ENCODE results near the gene TMEM116. TPM values are rescaled to one million over a fixed set of nuclear protein-coding genes. Genes with fewer than 3 reads are reported as not detected.
"Not testable (repeated sequence)": the region's sequence is repeated elsewhere in the genome, so short reads cannot be mapped to it uniquely, and the experiment has no call there.

Gene TMEM116
- polyA plus RNA-seq, 1 donor (not counting 4 experiments of a cell fraction or from before 2014, with no cell fraction given): 7.7 TPM

DNA sequence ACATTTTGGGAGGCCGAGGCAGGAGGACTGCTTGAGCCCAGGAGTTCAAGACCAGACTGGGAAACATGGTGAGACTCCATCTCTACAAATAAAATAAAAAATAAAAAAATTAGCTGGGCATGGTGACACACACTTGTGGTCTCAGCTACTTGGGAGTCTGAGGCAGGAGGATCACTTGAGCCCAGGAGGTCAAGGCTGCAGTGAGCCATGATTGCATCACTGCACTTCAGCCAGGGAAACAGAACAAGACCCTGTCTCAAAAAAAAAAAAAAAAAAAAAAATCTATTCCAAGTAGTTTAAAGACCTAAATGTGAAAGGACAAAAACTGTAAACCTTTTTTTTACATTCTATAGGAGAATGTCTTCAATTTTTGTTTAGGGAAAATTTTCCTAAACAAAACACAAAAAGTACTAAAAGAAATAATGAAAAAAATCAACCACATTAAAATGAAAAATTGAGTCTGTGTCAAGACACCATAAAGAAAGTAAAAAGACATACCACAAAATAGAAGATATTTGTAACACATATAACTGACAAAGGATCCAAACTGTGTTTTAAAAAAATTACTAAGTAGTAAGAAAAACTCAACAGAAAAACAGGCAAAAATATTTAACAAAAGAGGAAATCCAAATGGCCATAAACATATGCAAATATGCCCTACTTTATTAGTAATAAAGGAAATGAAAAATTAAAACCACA, 17.0 kb downstream of the TMEM116 start:
- dilution Hi-C loops (cut with MboI; ENCODE audit: extremely low pct_ligation_motif_present, low sequenced_read_pairs): no loop called here

DNA sequence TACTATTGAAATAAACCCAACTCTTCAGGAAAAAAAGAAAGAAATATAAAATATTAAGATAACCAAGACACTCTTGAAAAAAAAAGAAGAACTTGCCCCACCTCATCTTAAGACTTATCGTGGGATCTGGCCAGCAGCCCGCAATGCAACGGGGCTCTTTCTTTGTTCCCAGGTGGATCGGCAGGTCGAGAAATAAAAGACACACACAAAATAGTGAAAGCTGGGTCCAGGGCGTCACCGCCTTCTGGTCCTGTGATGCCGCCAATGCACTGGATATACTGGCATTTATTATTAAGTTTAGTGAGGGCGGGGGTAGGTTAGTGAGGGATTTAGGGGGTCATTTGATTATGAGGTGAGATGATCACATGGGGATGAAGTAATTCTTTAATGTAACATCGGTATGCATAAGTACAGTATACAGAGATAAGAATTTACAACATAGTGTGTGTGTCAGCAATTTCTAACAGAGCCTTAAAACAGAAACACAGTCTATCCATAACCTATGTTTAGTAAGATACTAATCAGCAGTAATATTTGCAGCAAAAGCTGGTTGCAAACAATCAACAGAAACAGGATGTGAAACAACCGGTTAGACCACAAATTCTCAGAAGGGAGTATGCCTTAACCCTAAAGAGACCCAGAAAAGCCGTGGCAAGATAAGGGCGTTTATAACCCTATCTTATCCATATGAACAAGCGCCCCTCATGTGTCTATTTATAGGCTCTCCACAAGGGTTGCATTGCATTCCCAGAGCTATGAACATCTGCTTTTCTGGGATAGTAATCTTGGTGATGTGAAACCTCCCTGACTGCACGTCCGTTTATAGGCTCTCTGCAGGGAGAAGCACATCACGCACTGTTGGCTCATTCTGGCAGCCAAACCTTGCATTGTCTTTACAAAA, 18.5 kb downstream of the TMEM116 start:
- FAIRE-seq: peak; percentile 41
- Histone ChIP-seq H3K4me3 (ENCODE audit: control insufficient read depth in 2 of 3, extremely low read depth in 1 of 3, insufficient read depth in 2 of 3, low read depth in 1 of 3, low read length in 3 of 3) (peak overlapping the region in 1 of 3 experiments; percentile 14), H2AFZ (ENCODE audit: control insufficient read depth, low read length) (peak overlapping the region; percentile 52), H3K4me2 (ENCODE audit: control insufficient read depth, extremely low read depth, insufficient read depth, low read depth, low read length) (peak overlapping the region; percentile 69)
- H3K9ac ChIP-seq (ENCODE audit: control insufficient read depth, extremely low read depth, insufficient read depth, low read length); dilution Hi-C loops (cut with MboI; ENCODE audit: extremely low pct_ligation_motif_present, low sequenced_read_pairs); H3K79me2 ChIP-seq (ENCODE audit: control insufficient read depth, insufficient read depth, low read length); H3K9me3 ChIP-seq (ENCODE audit: control insufficient read depth, low read depth, low read length); H3K9me1 ChIP-seq (ENCODE audit: control insufficient read depth, extremely low read depth, insufficient read depth, low read length); H3K27ac ChIP-seq (ENCODE audit: control insufficient read depth, insufficient read depth, low read length); H3K36me3 ChIP-seq (ENCODE audit: control insufficient read depth in 2 of 2, extremely low read depth in 1 of 2, insufficient read depth in 2 of 2, low read length in 2 of 2); DNase-seq (ENCODE audit: low read depth, low spot score); H3K4me1 ChIP-seq (ENCODE audit: control insufficient read depth, extremely low read depth, insufficient read depth, low read length); H4K20me1 ChIP-seq (ENCODE audit: control insufficient read depth, extremely low read depth, insufficient read depth, low read length); H3K27me3 ChIP-seq (ENCODE audit: control insufficient read depth, extremely low read depth, insufficient read depth, low read length): not testable (repeated sequence)

More for the DNA sequence above, 17.0 kb downstream of the TMEM116 start:
- no peaks in the 10 kb centered on the region for H4K20me1 ChIP-seq (ENCODE audit: control insufficient read depth, extremely low read depth, insufficient read depth, low read length)
- no peaks in the 10 kb centered on the region for H3K9me3 ChIP-seq (ENCODE audit: control insufficient read depth, low read depth, low read length)
- H3K9me1 ChIP-seq (ENCODE audit: control insufficient read depth, extremely low read depth, insufficient read depth, low read length): no peaks in the 10 kb centered on the region
- peaks cover 3% of the 10 kb centered on the region for H3K4me1 ChIP-seq (ENCODE audit: control insufficient read depth, extremely low read depth, insufficient read depth, low read length)
- FAIRE-seq: no peak
- no peaks in the 10 kb centered on the region for H3K36me3 ChIP-seq (ENCODE audit: control insufficient read depth in 2 of 2, extremely low read depth in 1 of 2, insufficient read depth in 2 of 2, low read length in 2 of 2)
- H3K4me3 ChIP-seq (ENCODE audit: control insufficient read depth in 2 of 3, extremely low read depth in 1 of 3, insufficient read depth in 2 of 3, low read depth in 1 of 3, low read length in 3 of 3): no peak overlapping the region
- no peak overlapping the region for H3K4me2 ChIP-seq (ENCODE audit: control insufficient read depth, extremely low read depth, insufficient read depth, low read depth, low read length)
- H3K27ac ChIP-seq (ENCODE audit: control insufficient read depth, insufficient read depth, low read length): no peak overlapping the region
- no peak overlapping the region for H3K9ac ChIP-seq (ENCODE audit: control insufficient read depth, extremely low read depth, insufficient read depth, low read length)
- H2AFZ ChIP-seq (ENCODE audit: control insufficient read depth, low read length): no peak overlapping the region
- DNase-seq (ENCODE audit: low read depth, low spot score): no peak
- no peaks in the 10 kb centered on the region for H3K79me2 ChIP-seq (ENCODE audit: control insufficient read depth, insufficient read depth, low read length)
- no peak for TF ChIP-seq EZH2 (IDR thresholded peaks at IDR 0.05; ENCODE audit: low read length)
- TF ChIP-seq, protein P1, sequence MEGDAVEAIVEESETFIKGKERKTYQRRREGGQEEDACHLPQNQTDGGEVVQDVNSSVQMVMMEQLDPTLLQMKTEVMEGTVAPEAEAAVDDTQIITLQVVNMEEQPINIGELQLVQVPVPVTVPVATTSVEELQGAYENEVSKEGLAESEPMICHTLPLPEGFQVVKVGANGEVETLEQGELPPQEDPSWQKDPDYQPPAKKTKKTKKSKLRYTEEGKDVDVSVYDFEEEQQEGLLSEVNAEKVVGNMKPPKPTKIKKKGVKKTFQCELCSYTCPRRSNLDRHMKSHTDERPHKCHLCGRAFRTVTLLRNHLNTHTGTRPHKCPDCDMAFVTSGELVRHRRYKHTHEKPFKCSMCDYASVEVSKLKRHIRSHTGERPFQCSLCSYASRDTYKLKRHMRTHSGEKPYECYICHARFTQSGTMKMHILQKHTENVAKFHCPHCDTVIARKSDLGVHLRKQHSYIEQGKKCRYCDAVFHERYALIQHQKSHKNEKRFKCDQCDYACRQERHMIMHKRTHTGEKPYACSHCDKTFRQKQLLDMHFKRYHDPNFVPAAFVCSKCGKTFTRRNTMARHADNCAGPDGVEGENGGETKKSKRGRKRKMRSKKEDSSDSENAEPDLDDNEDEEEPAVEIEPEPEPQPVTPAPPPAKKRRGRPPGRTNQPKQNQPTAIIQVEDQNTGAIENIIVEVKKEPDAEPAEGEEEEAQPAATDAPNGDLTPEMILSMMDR (optimal IDR thresholded peaks at IDR 0.05 in 1 of 3, IDR thresholded peaks at IDR 0.05 in 1 of 3, conservative IDR thresholded peaks at IDR 0.05 in 1 of 3; ENCODE audit: extremely low read depth in 1 of 3, insufficient read depth in 2 of 3, low read length in 3 of 3): no peak
- H3K27me3 ChIP-seq (ENCODE audit: control insufficient read depth, extremely low read depth, insufficient read depth, low read length): no peaks in the 10 kb centered on the region
